ENCODE data around the gene MYCBPAP. TPM values are rescaled to one million over a fixed set of nuclear protein-coding genes. Genes with fewer than 3 reads are reported as not detected.

The MYCBPAP gene
- total RNA-seq, 2 experiments from 2014 or later, result 1.4 to 1.8 TPM

GRCh38 chr17:50520483-50520882 is 12.2 kb downstream of the MYCBPAP start:
- intact Hi-C loops (cut with DNase I, micrococcal nuclease), result no loop called here
- no peak overlapping the region for H3K4me3 Mint-ChIP-seq
- no peak overlapping the region for H3K27ac Mint-ChIP-seq
- peaks cover 5% of the 10 kb centered on the region for H3K4me1 Mint-ChIP-seq
- no peaks in the 10 kb centered on the region for H3K27me3 Mint-ChIP-seq
- H3K36me3 Mint-ChIP-seq (ENCODE audit: low read depth), result no peaks in the 10 kb centered on the region
- ChIA-PET POLR2A (no interaction called here), CTCF (interaction anchor here (0.6 to 2.1 kb wide), 8 partner anchors 11 to 1705 kb away, joined by 3 to 7 read pairs (median 4); partner anchors contain the start of gene RSAD1)
- H3K9me3 Mint-ChIP-seq (ENCODE audit: low read depth), result no peaks in the 10 kb centered on the region
- ATAC-seq (no peak), DNase-seq (no peak)

GRCh38 chr17:50521514-50521913 is 13.3 kb downstream of the MYCBPAP start:
- ChIA-PET CTCF (interaction anchor here (0.6 to 2.1 kb wide), 6 partner anchors 10 to 286 kb away, joined by 3 to 7 read pairs (median 5); partner anchors contain the start of gene RSAD1), POLR2A (no interaction called here)
- DNase-seq (no peak), ATAC-seq (no peak)
- intact Hi-C loops (cut with DNase I, micrococcal nuclease), result no loop called here
- H3K27me3 Mint-ChIP-seq, result no peaks in the 10 kb centered on the region
- H3K4me1 Mint-ChIP-seq, result peaks cover 5% of the 10 kb centered on the region
- H3K4me3 Mint-ChIP-seq, result no peak overlapping the region
- H3K9me3 Mint-ChIP-seq (ENCODE audit: low read depth), result no peaks in the 10 kb centered on the region
- H3K36me3 Mint-ChIP-seq (ENCODE audit: low read depth), result no peaks in the 10 kb centered on the region
- H3K27ac Mint-ChIP-seq, result no peak overlapping the region

GRCh38 chr17:50522766-50523165 is 14.5 kb downstream of the MYCBPAP start:
- H3K27me3 Mint-ChIP-seq, result no peaks in the 10 kb centered on the region
- intact Hi-C loops (cut with DNase I, micrococcal nuclease), result no loop called here
- no peaks in the 10 kb centered on the region for H3K4me1 Mint-ChIP-seq
- no peak overlapping the region for H3K27ac Mint-ChIP-seq
- ATAC-seq (no peak), DNase-seq (no peak)
- H3K4me3 Mint-ChIP-seq, result no peak overlapping the region
- CTCF ChIA-PET, result no interaction called here
- H3K36me3 Mint-ChIP-seq (ENCODE audit: low read depth), result no peaks in the 10 kb centered on the region
- POLR2A ChIA-PET, result interaction anchor here (0.6 kb wide), 1 partner anchor 13 kb away, joined by 4 read pairs; no protein-coding TSS in a partner anchor
- no peaks in the 10 kb centered on the region for H3K9me3 Mint-ChIP-seq (ENCODE audit: low read depth)

GRCh38 chr17:50523208-50523607 is 15.0 kb downstream of the MYCBPAP start:
- CTCF ChIA-PET, result no interaction called here
- intact Hi-C loops (cut with DNase I, micrococcal nuclease), result no loop called here
- peaks cover under 1% of the 10 kb centered on the region for H3K27me3 Mint-ChIP-seq
- no peak for ATAC-seq
- H3K27ac Mint-ChIP-seq, result no peak overlapping the region
- DNase-seq, result no peak
- POLR2A ChIA-PET, result interaction anchor here (0.6 kb wide), 1 partner anchor 14 kb away, joined by 4 read pairs; no protein-coding TSS in a partner anchor
- no peaks in the 10 kb centered on the region for H3K36me3 Mint-ChIP-seq (ENCODE audit: low read depth)
- H3K4me1 Mint-ChIP-seq, result no peaks in the 10 kb centered on the region
- H3K9me3 Mint-ChIP-seq (ENCODE audit: low read depth), result no peaks in the 10 kb centered on the region
- no peak overlapping the region for H3K4me3 Mint-ChIP-seq

GRCh38 chr17:50524838-50525237 is 16.6 kb downstream of the MYCBPAP start:
- DNase-seq, result no peak
- Mint-ChIP-seq H3K36me3 (ENCODE audit: low read depth) (no peaks in the 10 kb centered on the region), H3K4me1 (no peaks in the 10 kb centered on the region), H3K9me3 (ENCODE audit: low read depth) (no peaks in the 10 kb centered on the region), H3K4me3 (no peak overlapping the region), H3K27me3 (peaks cover 12% of the 10 kb centered on the region), H3K27ac (no peak overlapping the region)
- ATAC-seq, result no peak
- ChIA-PET POLR2A (no interaction called here), CTCF (interaction anchor here (1.1 kb wide), 1 partner anchor 9 kb away, joined by 4 read pairs; no protein-coding TSS in a partner anchor)
- intact Hi-C loops (cut with DNase I, micrococcal nuclease), result no loop called here

- ATAC-seq, result no peak
- Mint-ChIP-seq H3K27ac (no peak overlapping the region), H3K4me3 (no peak overlapping the region), H3K9me3 (ENCODE audit: low read depth) (no peaks in the 10 kb centered on the region), H3K27me3 (peaks cover 31% of the 10 kb centered on the region), H3K4me1 (no peaks in the 10 kb centered on the region), H3K36me3 (ENCODE audit: low read depth) (no peaks in the 10 kb centered on the region)
- DNase-seq, result no peak
- ChIA-PET POLR2A (no interaction called here), CTCF (interaction anchor here (1.1 kb wide), 1 partner anchor 16 kb away, joined by 3 read pairs; no protein-coding TSS in a partner anchor)
- intact Hi-C loops (cut with DNase I, micrococcal nuclease), result no loop called here
Measured at GRCh38 chr17:50527155-50527762, 19.0 kb downstream of the MYCBPAP start.

GRCh38 chr17:50527949-50528474 is 19.8 kb downstream of the MYCBPAP start:
- intact Hi-C loops (cut with DNase I, micrococcal nuclease), result no loop called here
- Mint-ChIP-seq H3K36me3 (ENCODE audit: low read depth) (no peaks in the 10 kb centered on the region), H3K4me3 (no peak overlapping the region), H3K4me1 (peaks cover under 1% of the 10 kb centered on the region), H3K27ac (no peak overlapping the region), H3K27me3 (peaks cover 35% of the 10 kb centered on the region), H3K9me3 (ENCODE audit: low read depth) (no peaks in the 10 kb centered on the region)
- ChIA-PET CTCF (interaction anchor here (0.6 kb wide), 1 partner anchor 844 kb away, joined by 3 read pairs; no protein-coding TSS in a partner anchor), POLR2A (interaction anchor here (0.5 kb wide), 1 partner anchor 137 kb away, joined by 3 read pairs; no protein-coding TSS in a partner anchor)
- ATAC-seq (no peak), DNase-seq (no peak)

GRCh38 chr17:50529849-50530248 is 21.6 kb downstream of the MYCBPAP start:
- H3K9me3 Mint-ChIP-seq (ENCODE audit: low read depth), result no peaks in the 10 kb centered on the region
- POLR2A ChIA-PET, result no interaction called here

GRCh38 chr17:50531428-50532025 is 23.3 kb downstream of the MYCBPAP start:
- ATAC-seq, result no peak
- ChIA-PET POLR2A (no interaction called here), CTCF (interaction anchor here (0.6 to 1.7 kb wide), 3 partner anchors 10 to 39 kb away, joined by 3 to 7 read pairs (median 3); no protein-coding TSS in a partner anchor)
- no peaks in the 10 kb centered on the region for H3K36me3 Mint-ChIP-seq (ENCODE audit: low read depth)
- intact Hi-C loops (cut with DNase I, micrococcal nuclease), result no loop called here
- H3K27me3 Mint-ChIP-seq, result peaks cover 50% of the 10 kb centered on the region
- H3K4me1 Mint-ChIP-seq, result peaks cover 14% of the 10 kb centered on the region
- DNase-seq, result no peak
- no peak overlapping the region for H3K4me3 Mint-ChIP-seq
- H3K9me3 Mint-ChIP-seq (ENCODE audit: low read depth), result no peaks in the 10 kb centered on the region
- H3K27ac Mint-ChIP-seq, result no peak overlapping the region

More at GRCh38 chr17:50529849-50530248, 21.6 kb downstream of the MYCBPAP start:
- Mint-ChIP-seq H3K36me3 (ENCODE audit: low read depth) (no peaks in the 10 kb centered on the region), H3K27ac (no peak overlapping the region), H3K27me3 (peaks cover 50% of the 10 kb centered on the region), H3K4me1 (peaks cover 14% of the 10 kb centered on the region), H3K4me3 (no peak overlapping the region)
- intact Hi-C loops (cut with DNase I, micrococcal nuclease), result no loop called here
- DNase-seq, result no peak
- CTCF ChIA-PET, result no interaction called here
- ATAC-seq, result no peak

GRCh38 chr17:50532452-50533024 is 24.3 kb downstream of the MYCBPAP start, which contains the start of gene EPN3:
TSS of gene EPN3 (plus strand) at chr17:50532735. CDS start at chr17:50536557, 3,822 bp downstream.
- no peak for DNase-seq
- CTCF ChIA-PET, result interaction anchor here (1.7 kb wide), 1 partner anchor 11 kb away, joined by 7 read pairs; no protein-coding TSS in a partner anchor
- Mint-ChIP-seq H3K4me3 (no peak within 1 kb of the TSS), H3K4me1 (peaks cover 14% of the 10 kb centered on the region), H3K36me3 (ENCODE audit: low read depth) (no peaks in the 10 kb centered on the region), H3K9me3 (ENCODE audit: low read depth) (no peaks in the 10 kb centered on the region), H3K27ac (no peak within 1 kb of the TSS), H3K27me3 (peaks cover 50% of the 10 kb centered on the region)
- POLR2A ChIA-PET, result no interaction called here
- intact Hi-C loops (cut with DNase I, micrococcal nuclease), result no loop called here
- ATAC-seq, result no peak

- Mint-ChIP-seq H3K27me3 (peaks cover 50% of the 10 kb centered on the region), H3K27ac (no peak overlapping the region), H3K4me1 (peaks cover 14% of the 10 kb centered on the region), H3K9me3 (ENCODE audit: low read depth) (no peaks in the 10 kb centered on the region), H3K36me3 (ENCODE audit: low read depth) (no peaks in the 10 kb centered on the region), H3K4me3 (no peak overlapping the region)
- POLR2A ChIA-PET, result no interaction called here
- intact Hi-C loops (cut with DNase I, micrococcal nuclease), result no loop called here
- ATAC-seq (no peak), DNase-seq (no peak)
- CTCF ChIA-PET, result interaction anchor here (0.7 to 1.1 kb wide), 2 partner anchors 9 to 61 kb away, joined by 3 read pairs; no protein-coding TSS in a partner anchor
Measured at GRCh38 chr17:50533185-50533584, 24.9 kb downstream of the MYCBPAP start.

Data from activated CD4-positive, alpha-beta T cell treated with anti-CD3 and anti-CD28 coated beads for 36 hours (primary cell).